Measurements from ENCODE around the gene XYLB. TPM values are rescaled to one million over a fixed set of nuclear protein-coding genes. Genes with fewer than 3 reads are reported as not detected.

XYLB gene
- total RNA-seq, 2 donors from 2014 or later, result 7.8 to 49.8 TPM

DNA sequence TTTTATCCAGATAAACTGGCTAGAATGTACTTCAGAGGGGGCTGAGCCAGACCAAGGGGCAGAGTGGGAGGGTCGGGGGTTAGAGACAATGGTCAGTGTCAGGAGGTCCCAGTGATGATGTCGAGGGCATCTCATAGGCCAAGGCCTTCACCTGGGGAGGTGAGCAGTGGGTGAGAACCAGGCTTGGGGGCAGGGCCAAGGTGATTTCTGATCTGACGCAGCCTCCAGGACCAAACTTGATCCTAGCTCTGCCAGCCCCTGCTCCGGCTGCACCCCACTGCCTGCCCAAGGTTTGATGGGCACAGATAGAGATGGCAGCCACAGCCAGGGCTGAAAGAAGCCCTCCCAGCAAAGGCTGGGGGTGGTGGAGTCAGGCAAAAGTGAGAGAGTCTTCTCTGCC lies 14.9 kb downstream of the XYLB start:
- DNase-seq (no peak), ATAC-seq (no peak)
- H3K27ac ChIP-seq, result no peak overlapping the region
- H3K36me3 ChIP-seq (replicated peaks in 1 of 2; ENCODE audit: insufficient read depth in 1 of 2, low read depth in 2 of 2), result no peaks in the 10 kb centered on the region
- no peaks in the 10 kb centered on the region for H3K9me3 ChIP-seq
- TF ChIP-seq POLR2A (IDR thresholded peaks at IDR 0.05), result no peak
- TF ChIP-seq CTCF (IDR thresholded peaks at IDR 0.05), result no peak
- H3K4me1 ChIP-seq, result peaks cover 8% of the 10 kb centered on the region
- H3K27me3 ChIP-seq, result no peaks in the 10 kb centered on the region
- H3K4me3 ChIP-seq, result no peak overlapping the region
- WGBS, 2 donors, result 69 to 71% methylated on average over 4 of the region's 4 CpGs
- intact Hi-C loops (cut with DNase I), result no loop called here

GRCh38 chr3:38362825-38363224 lies 16.2 kb downstream of the XYLB start:
- no peak overlapping the region for H3K4me3 ChIP-seq
- no peaks in the 10 kb centered on the region for H3K27me3 ChIP-seq
- whole genome bisulfite sequencing, 2 donors, result 93% methylated on average over 9 of the region's 9 CpGs
- intact Hi-C loops (cut with DNase I), result no loop called here
- H3K9me3 ChIP-seq, result no peaks in the 10 kb centered on the region
- H3K36me3 ChIP-seq (replicated peaks in 1 of 2; ENCODE audit: insufficient read depth in 1 of 2, low read depth in 2 of 2), result no peaks in the 10 kb centered on the region
- peaks cover 8% of the 10 kb centered on the region for H3K4me1 ChIP-seq
- no peak for TF ChIP-seq CTCF (IDR thresholded peaks at IDR 0.05)
- ATAC-seq (no peak), DNase-seq (no peak)
- H3K27ac ChIP-seq, result no peak overlapping the region

DNA sequence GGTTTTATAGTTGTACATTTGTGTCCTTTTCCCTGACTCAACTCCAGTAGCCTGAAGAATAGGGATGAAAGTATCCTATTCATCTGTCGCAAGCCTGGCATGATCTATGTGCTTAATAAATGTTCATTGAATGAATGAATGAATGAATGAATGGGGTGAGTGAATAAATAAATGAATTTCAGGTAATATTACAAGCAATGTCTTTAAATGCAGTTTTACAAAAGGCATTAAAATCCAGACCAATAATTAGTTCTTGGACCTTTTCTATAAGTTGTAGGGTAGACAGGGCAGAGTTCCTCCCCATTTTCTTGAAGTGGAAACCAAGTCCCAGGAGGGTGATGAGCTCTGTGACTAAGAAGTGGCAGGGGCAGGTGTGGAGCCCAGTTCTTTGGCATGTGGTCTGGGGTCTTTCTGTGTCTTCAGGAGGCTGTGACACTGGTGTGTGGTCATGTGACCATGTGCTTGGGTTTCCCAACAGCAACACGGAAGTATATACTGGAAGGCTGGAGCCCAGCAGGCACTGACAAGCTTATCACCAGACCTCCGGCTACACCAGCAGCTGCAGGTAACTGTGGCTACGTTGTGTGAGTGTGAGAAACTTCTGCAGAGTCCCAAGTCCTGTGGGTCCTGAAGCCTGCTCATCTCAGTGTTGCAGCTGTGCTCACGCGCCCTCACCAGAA lies 18.3 kb downstream of the XYLB start:
- no peak for TF ChIP-seq CTCF (IDR thresholded peaks at IDR 0.05)
- TF ChIP-seq POLR2A (IDR thresholded peaks at IDR 0.05), result no peak
- no peaks in the 10 kb centered on the region for H3K36me3 ChIP-seq (replicated peaks in 1 of 2; ENCODE audit: insufficient read depth in 1 of 2, low read depth in 2 of 2)
- no peak overlapping the region for H3K4me3 ChIP-seq
- ATAC-seq (peak; percentile 64), DNase-seq (peak in 3 of 4 donors; percentile 17 to 59 (median 54))
- peaks cover 8% of the 10 kb centered on the region for H3K4me1 ChIP-seq
- no peaks in the 10 kb centered on the region for H3K27me3 ChIP-seq
- 72 to 100% methylated on average over 1 to 6 of the region's 6 CpGs for WGBS, 2 donors
- H3K27ac ChIP-seq, result peak overlapping the region in 2 of 4 donors; percentile 3 to 36
- H3K9me3 ChIP-seq, result no peaks in the 10 kb centered on the region
- intact Hi-C loops (cut with DNase I), result no loop called here

- ATAC-seq (no peak), DNase-seq (peak in 1 of 4 donors; percentile 13)
- 52 to 67% methylated on average over 2 to 13 of the region's 13 CpGs for WGBS, 2 donors
- no peak for TF ChIP-seq CTCF (IDR thresholded peaks at IDR 0.05)
- TF ChIP-seq POLR2A (IDR thresholded peaks at IDR 0.05), result no peak
- no peaks in the 10 kb centered on the region for H3K27me3 ChIP-seq
- H3K9me3 ChIP-seq, result no peaks in the 10 kb centered on the region
- peak overlapping the region in 2 of 4 donors; percentile 3 to 36 for H3K27ac ChIP-seq
- H3K4me3 ChIP-seq, result no peak overlapping the region
- intact Hi-C loops (cut with DNase I), result no loop called here
- peaks cover 0 to 2% of the 10 kb centered on the region in 2 donors for H3K36me3 ChIP-seq (replicated peaks in 1 of 2; ENCODE audit: insufficient read depth in 1 of 2, low read depth in 2 of 2)
- H3K4me1 ChIP-seq, result peaks cover 8% of the 10 kb centered on the region
Observed at GRCh38 chr3:38365469-38366062, 19.0 kb downstream of the XYLB start.
